Mononuclear cell (primary cell): ENCODE measurements around the gene UBE2E2. TPM values are rescaled to one million over a fixed set of nuclear protein-coding genes. Genes with fewer than 3 reads are reported as not detected.
"Not testable (repeated sequence)": the region's sequence is repeated elsewhere in the genome, so short reads cannot be mapped to it uniquely, and the experiment has no call there.

Experiments
- H3K27me3 ChIP-seq: 2 replicates; pipeline ENCODE4 v1.6.0; 2011; ENCODE audit warnings: low read length, control low read depth; ENCODE audit not compliant: insufficient read depth
- H3K4me1 ChIP-seq: 2 replicates; pipeline ENCODE4 v1.5.1; 2011; ENCODE audit warnings: mild to moderate bottlenecking, low read length, control low read depth; ENCODE audit not compliant: insufficient read depth
- H3K4me3 ChIP-seq: 2 replicates; pipeline ENCODE4 v1.5.1; 2011; ENCODE audit warnings: mild to moderate bottlenecking, low read length, moderate library complexity
- H3K9me3 ChIP-seq: 2 replicates; pipeline ENCODE4 v1.5.1; 2011; ENCODE audit warnings: low read depth, mild to moderate bottlenecking, control low read depth, low read length
- total RNA-seq: library from RNA; depleted of rRNA; stranded (reverse); fragments of >200 nt; gene quantifications from one replicate; pipeline ENCODE4 v1.2.3, GENCODE V29; 2012

Gene UBE2E2
- total RNA-seq, 1 donor, result 53.9 TPM

DNA sequence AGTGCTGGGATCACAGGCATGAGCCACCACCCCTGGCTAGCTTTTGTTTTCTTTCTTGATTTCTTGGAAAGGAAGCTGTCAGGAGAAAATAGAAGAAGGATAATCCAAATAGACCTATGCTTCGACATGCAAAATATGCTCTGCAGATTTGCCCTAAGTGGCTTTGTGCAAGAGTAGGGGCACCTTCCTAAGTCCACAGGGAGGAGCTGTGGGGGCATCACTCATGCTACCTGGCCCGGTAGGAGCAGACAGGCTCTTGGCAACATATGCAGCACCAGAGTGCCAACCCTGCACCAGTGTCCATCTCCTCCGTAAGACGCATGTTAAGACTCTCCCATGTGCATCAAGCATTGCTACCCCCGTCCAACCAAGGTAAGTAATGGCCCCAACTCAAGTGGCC is 411.9 kb downstream of the UBE2E2 start:
- H3K4me1 ChIP-seq, result peaks cover 4% of the 10 kb centered on the region
- H3K27me3 ChIP-seq, result no peaks in the 10 kb centered on the region
- no peak overlapping the region for H3K4me3 ChIP-seq
- no peaks in the 10 kb centered on the region for H3K9me3 ChIP-seq

DNA sequence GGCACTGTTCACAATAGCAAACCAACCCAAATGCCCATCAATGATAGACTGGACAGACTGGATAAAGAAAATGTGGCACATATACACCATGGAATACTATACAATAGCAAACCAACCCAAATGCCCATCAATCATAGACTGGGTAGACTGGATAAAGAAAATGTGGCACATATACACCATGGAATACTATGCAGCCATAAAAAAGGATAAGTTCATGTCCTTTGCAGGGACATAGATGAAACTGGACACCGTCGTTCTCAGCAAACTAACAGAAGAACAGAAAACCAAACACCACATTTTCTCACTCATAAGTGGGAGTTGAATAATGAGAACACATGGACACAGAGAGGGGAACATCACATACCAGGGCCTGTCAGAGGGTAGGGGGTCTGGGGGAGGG is 415.3 kb downstream of the UBE2E2 start:
- H3K4me1 ChIP-seq, H3K9me3 ChIP-seq, H3K4me3 ChIP-seq, H3K27me3 ChIP-seq: not testable (repeated sequence)

DNA sequence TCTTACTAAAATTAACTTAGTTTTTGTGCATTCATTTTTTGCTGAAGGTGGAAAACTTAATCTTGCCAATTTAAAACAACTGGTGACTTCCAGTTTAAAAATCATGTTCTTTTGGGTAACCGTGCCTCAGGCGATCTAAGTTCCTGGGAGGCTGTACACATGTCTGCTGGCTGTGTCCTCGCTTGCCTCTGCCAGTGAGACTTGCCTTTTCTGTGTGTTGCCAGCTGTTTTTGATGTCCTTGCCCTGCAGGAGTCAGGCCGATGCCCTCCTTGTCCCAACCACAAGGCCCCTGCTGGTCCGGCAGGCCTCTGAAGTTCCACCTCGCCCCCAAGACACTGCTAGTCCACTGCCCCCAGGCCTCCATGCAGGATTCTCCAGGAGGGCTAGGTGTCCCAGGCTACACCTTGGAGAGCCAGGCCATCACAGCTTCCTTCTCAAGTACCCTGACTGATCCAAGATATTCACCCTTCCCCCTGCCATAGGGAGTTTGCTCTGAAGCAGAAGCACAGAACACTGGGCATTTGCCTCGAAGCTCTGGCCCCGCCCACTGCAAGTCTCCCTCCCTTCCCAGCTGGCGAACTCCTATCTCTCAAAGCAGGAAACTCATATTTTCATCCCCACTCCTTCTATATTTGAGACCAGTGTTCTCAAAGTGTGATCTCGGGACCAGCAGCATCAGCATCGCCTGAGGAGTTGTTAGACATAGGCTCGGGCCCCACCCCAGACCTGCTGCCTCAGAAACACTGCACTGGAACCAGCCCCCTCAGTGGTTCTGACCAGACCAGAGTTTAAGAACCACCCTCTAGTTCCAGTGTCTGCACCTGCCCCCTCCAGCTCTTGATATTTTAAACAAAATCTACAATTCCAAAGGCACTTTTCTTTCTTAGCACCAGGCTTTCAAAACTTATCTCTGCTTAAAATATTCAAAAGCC is 416.8 kb downstream of the UBE2E2 start:
- H3K4me1 ChIP-seq, result no peaks in the 10 kb centered on the region
- H3K27me3 ChIP-seq, result no peaks in the 10 kb centered on the region

DNA sequence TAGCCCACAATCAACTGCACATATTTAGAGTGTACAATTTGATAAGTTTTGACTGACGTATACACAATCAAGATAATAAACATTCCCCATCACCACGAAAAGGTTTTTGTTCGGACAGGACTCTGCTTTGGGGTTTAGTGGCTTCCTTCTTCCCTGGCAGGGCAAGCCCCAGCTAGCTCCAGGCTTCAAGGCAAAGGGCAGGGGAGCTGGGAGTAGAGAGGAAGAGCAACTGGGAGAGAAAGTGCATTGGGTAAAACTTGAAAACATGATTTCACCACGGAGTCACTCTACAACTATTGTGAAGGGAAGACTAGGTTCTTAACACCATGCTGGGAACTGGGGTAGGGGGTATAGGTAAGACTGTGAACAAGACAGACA is 417.5 kb downstream of the UBE2E2 start:
- Histone ChIP-seq H3K4me3 (no peak overlapping the region), H3K9me3 (no peaks in the 10 kb centered on the region), H3K4me1 (no peaks in the 10 kb centered on the region), H3K27me3 (no peaks in the 10 kb centered on the region)

More for the DNA sequence above, 416.8 kb downstream of the UBE2E2 start:
- H3K4me3 ChIP-seq, result no peak overlapping the region
- no peaks in the 10 kb centered on the region for H3K9me3 ChIP-seq

GRCh38 chr3:23623844-23624243 is 420.7 kb downstream of the UBE2E2 start:
- Histone ChIP-seq H3K4me3 (no peak overlapping the region), H3K9me3 (no peaks in the 10 kb centered on the region), H3K4me1 (no peaks in the 10 kb centered on the region), H3K27me3 (no peaks in the 10 kb centered on the region)

DNA sequence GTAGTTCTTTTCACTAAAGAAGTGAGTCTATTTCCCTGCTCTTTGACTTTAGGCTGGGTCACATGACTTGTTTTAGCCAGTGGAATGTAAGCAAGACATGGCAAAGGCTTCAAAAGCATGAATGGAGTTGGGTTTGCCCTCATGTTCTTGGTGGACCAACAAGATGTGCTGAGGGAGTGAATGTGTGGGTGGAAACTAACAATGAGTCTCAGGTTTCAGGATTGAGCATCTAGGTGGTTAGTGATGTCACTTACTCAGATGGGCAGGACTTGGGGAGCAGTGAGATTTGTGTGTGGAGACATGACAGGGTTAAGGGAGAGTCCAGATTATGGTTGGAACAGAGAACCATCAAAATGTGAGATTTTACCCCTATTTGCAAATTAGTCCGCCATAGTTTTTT is 421.2 kb downstream of the UBE2E2 start:
- H3K4me3 ChIP-seq, result no peak overlapping the region
- H3K27me3 ChIP-seq, result no peaks in the 10 kb centered on the region
- no peaks in the 10 kb centered on the region for H3K4me1 ChIP-seq
- H3K9me3 ChIP-seq, result no peaks in the 10 kb centered on the region

DNA sequence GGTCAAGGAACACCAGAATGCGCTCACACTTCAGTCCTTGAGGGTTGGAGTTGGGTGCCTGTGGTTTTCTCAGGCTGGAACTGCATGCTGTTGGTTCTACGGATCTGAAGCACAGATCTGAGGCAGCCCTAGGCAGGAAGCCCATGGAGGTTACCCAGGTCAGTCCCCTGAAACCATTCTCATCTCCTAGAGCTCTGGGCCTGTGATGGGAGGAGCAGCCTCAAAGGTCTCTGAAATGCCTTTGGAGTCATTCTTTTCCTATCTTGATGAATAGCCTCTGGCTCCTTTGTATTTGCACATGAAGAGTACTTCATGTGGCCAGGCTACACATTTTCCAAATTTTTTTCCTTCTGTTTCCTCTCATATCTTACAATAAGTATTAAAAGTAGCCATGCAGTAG is 423.3 kb downstream of the UBE2E2 start:
- H3K27me3 ChIP-seq, result no peaks in the 10 kb centered on the region
- no peak overlapping the region for H3K4me3 ChIP-seq
- H3K4me1 ChIP-seq, result no peaks in the 10 kb centered on the region
- no peaks in the 10 kb centered on the region for H3K9me3 ChIP-seq

DNA sequence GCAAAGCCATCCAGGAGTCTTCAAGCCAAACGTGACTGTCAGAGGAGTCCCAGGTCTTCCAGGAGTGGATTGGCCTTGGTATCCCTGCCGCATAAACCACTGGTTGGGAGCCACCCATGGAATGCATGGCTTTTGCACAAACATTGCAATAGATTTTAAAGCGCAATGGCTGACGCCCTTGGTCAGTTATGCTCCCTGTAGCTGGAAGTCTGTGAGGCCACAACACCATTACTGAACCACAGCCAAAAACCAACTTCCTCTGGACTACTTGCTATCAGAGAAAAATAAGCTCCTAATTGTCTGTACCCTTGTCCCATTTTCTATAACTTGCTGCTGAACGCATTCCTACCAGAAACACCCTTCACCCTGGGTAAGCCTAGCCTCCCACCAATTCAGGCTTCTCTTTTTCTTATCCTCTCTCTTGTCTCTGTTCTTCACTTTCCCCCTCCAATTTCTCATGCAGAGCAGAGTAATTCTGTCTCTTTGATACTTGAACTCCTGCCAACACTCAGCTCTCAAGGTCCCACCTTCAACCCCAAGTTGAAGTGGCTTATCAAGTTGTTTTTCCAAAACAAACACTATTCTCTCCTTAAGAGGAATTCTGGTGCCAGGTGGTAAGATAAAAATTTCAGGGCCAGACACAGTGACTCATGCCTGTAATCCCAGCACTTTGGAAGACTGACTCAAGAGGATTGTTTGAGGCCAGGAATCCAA is 426.2 kb downstream of the UBE2E2 start:
- Histone ChIP-seq H3K27me3 (no peaks in the 10 kb centered on the region), H3K4me1 (no peaks in the 10 kb centered on the region), H3K9me3 (no peaks in the 10 kb centered on the region), H3K4me3 (no peak overlapping the region)

DNA sequence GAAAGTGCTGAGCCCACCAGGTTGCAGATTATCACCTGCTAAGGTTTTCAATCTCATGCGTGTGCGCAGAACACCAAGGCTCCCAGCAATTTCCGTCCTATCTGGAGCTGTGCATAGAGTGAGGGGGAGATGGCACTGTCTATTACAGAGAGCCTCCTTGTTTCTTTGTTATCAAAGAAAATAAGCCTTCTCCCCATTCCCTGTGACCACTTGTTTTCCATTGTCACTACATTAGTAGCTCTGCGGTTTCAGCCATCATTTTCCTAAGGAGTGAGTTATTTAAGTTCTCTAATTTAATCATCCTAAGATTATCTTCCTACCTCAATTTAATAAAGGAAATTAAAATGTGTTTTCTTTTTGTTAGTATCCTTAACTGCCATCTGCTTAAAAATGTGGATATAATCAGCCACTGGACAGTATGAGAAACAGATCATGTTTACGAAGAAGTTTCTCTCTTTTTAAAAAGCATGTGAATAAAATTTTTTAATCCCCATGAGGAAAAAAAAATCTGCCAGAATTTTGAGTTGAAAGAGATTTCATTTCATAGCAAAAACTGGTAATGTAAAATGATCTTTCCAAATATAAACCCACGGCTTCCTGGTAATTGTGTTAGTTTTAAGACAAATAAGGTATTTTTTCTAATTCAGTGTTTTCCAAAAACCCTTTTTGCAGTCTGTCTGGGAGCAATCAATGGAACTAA is 430.3 kb downstream of the UBE2E2 start:
- H3K4me1 ChIP-seq, result no peaks in the 10 kb centered on the region
- H3K9me3 ChIP-seq, result no peaks in the 10 kb centered on the region
- no peak overlapping the region for H3K4me3 ChIP-seq
- no peaks in the 10 kb centered on the region for H3K27me3 ChIP-seq

DNA sequence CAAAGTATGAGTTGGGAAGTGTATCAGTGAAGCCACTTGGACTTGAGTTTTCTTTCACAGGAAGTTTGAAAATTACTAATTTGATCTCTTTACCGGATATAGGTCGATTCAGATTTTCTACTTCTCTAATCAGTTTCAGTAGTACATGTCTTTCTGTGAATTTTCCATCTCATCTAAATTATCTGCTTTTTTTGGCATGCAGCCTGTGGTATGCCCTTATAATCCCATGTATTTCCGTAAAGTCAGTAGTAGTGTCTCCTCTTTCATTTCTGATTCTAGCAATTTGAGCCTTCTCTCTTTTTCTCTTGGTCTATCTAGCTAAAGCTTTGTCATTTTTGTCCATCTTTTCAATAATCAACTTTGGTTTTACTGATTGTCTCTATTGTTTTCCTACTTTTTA is 434.2 kb downstream of the UBE2E2 start:
- H3K27me3 ChIP-seq, result no peaks in the 10 kb centered on the region
- no peak overlapping the region for H3K4me3 ChIP-seq
- no peaks in the 10 kb centered on the region for H3K9me3 ChIP-seq
- no peaks in the 10 kb centered on the region for H3K4me1 ChIP-seq

DNA sequence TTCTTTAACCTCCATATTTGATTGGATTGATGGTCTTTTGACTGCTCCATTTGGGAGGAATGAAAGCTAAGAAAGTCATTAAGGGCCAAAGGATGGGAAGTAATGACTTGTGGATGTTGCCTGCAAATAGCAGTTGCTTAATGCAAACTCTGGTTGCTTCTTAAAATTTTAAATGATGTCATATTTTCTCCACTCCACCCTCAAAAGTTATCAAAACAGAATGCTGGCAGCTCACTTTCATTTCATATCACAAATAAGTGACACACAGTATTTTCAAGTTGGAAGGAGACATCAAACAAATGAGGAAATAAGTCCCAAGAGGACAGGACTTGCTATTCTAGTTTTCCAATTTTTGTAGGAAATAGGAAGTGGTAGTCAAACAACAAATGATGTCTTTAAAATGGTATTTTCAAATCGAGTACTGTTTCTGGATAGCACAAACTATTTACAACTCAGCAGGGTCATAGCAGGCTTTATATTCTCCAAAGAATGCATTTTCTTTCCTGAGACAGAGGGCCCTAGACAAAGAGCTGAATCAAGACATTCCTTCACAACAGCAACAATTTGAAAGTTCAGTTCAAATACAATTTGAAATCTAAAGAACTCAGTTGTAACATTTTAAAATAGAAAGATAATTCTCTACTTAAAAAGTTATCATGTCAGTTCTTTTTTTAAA is 437.5 kb downstream of the UBE2E2 start:
- Histone ChIP-seq H3K27me3 (no peaks in the 10 kb centered on the region), H3K9me3 (no peaks in the 10 kb centered on the region), H3K4me1 (no peaks in the 10 kb centered on the region), H3K4me3 (no peak overlapping the region)
